IMR-90 (cell line): ENCODE data around the gene MALRD1. TPM values are rescaled to one million over a fixed set of nuclear protein-coding genes. Genes with fewer than 3 reads are reported as not detected.

Experiments
- ATAC-seq: fragments of 200-7000 bp; cut with Tn5 transposase; 2 replicates; pipeline ENCODE4 v1.9.1; 2020; ENCODE audit warnings: low read depth, mild to moderate bottlenecking, moderate library complexity
- BruUV-seq: library from RNA; stranded (reverse); fragments of 400-500 nt; replicated peaks from 2 replicates; lab custom pipeline; 2021; lab: Mats Ljungman, UMichigan
- CTCF ChIA-PET: fragments of 300-600 bp; formaldehyde crosslinking; extraction: SDS; loops from one replicate; lab custom pipeline; 2021; ENCODE audit warnings: antibody characterized with exemption; lab: Yijun Ruan, JAX
- POLR2A ChIA-PET: fragments of 300-600 bp; sonication (Branson Sonifier 250); formaldehyde crosslinking; loops from one replicate; lab custom pipeline; 2022; ENCODE audit warnings: antibody characterized with exemption; ENCODE audit not compliant: unreplicated experiment; lab: Charles Lee
- DNase-seq: peaks from one replicate; pipeline ENCODE4 v3.0.0; 2013
- H2AFZ ChIP-seq: replicated peaks from 2 replicates; pipeline ENCODE3; 2013; ENCODE audit warnings: low read length, mild to moderate bottlenecking; ENCODE audit not compliant: poor library complexity
- H2AK5ac ChIP-seq: 2 replicates; pipeline ENCODE4 v1.6.1; 2013; ENCODE audit warnings: low read depth, low read length, inconsistent platforms
- H2AK9ac ChIP-seq: replicated peaks from 2 replicates; pipeline ENCODE3; 2013; ENCODE audit warnings: mild to moderate bottlenecking, low read depth, low read length, moderate library complexity; ENCODE audit not compliant: poor library complexity
- H2BK120ac ChIP-seq: 2 replicates; pipeline ENCODE4 v1.6.1; 2013; ENCODE audit warnings: low read depth, low read length, inconsistent platforms
- H2BK15ac ChIP-seq: 3 replicates; pipeline ENCODE4 v1.6.1; 2013; ENCODE audit warnings: low read depth, low read length, inconsistent platforms
- H2BK20ac ChIP-seq: 2 replicates; pipeline ENCODE4 v1.6.1; 2013; ENCODE audit warnings: low read depth, mild to moderate bottlenecking, inconsistent platforms, low read length, moderate library complexity
- H2BK5ac ChIP-seq: 2 replicates; pipeline ENCODE4 v1.6.1; 2013; ENCODE audit warnings: mild to moderate bottlenecking, low read depth, low read length, inconsistent platforms; ENCODE audit not compliant: poor library complexity, severe bottlenecking
- H3K14ac ChIP-seq: replicated peaks from 2 replicates; pipeline ENCODE4 v1.6.1; 2013; ENCODE audit warnings: low read depth, low read length, inconsistent platforms
- H3K18ac ChIP-seq: 2 replicates; pipeline ENCODE4 v1.6.1; 2013; ENCODE audit warnings: low read depth, low read length, control low read depth
- H3K23ac ChIP-seq: 2 replicates; pipeline ENCODE4 v1.6.1; 2013; ENCODE audit warnings: low read depth, low read length, inconsistent platforms
- H3K27ac ChIP-seq: 2 replicates; pipeline ENCODE4 v1.5.1; 2013; ENCODE audit warnings: mild to moderate bottlenecking, control low read depth, low read length; ENCODE audit not compliant: insufficient read depth
- H3K27me3 ChIP-seq: 2 replicates; pipeline ENCODE4 v1.6.1; 2013; ENCODE audit warnings: low read length; ENCODE audit not compliant: control insufficient read depth, insufficient read depth
- H3K36me3 ChIP-seq: 2 replicates; pipeline ENCODE4 v1.6.1; 2013; ENCODE audit warnings: low read length, mixed read lengths; ENCODE audit not compliant: control insufficient read depth, insufficient read depth
- H3K4ac ChIP-seq: 2 replicates; pipeline ENCODE4 v1.6.1; 2013; ENCODE audit warnings: low read depth, low read length, inconsistent platforms
- H3K4me1 ChIP-seq: 2 replicates; pipeline ENCODE4 v1.6.1; 2013; ENCODE audit warnings: low read length, mixed read lengths; ENCODE audit not compliant: control insufficient read depth, insufficient read depth
- H3K4me2 ChIP-seq: 2 replicates; pipeline ENCODE4 v1.6.1; 2013; ENCODE audit warnings: low read depth, mild to moderate bottlenecking, control low read depth, low read length, moderate library complexity
- H3K4me3 ChIP-seq: 2 replicates; pipeline ENCODE4 v1.5.1; 2013; ENCODE audit warnings: low read depth, mild to moderate bottlenecking, control low read depth, low read length, moderate library complexity; ENCODE audit not compliant: insufficient read depth
- H3K56ac ChIP-seq: 2 replicates; pipeline ENCODE4 v1.6.1; 2013; ENCODE audit warnings: low read length, inconsistent platforms; ENCODE audit not compliant: insufficient read depth; ENCODE audit errors: extremely low read depth
- H3K79me1 ChIP-seq, 2 experiments: 2 replicates each; pipeline ENCODE4 v1.6.1; 2013; ENCODE audit warnings: low read length in 2 of 2, inconsistent platforms in 1 of 2, low read depth in 1 of 2
- H3K9ac ChIP-seq: 2 replicates; pipeline ENCODE4 v1.6.1; 2013; ENCODE audit warnings: low read depth, low read length, control low read depth
- H3K9me1 ChIP-seq: 2 replicates; pipeline ENCODE4 v1.6.1; 2013; ENCODE audit warnings: low read length, inconsistent platforms; ENCODE audit not compliant: insufficient read depth
- H3K9me3 ChIP-seq: 2 replicates; pipeline ENCODE4 v1.6.1; 2013; ENCODE audit warnings: low read length; ENCODE audit not compliant: control insufficient read depth, insufficient read depth
- H4K20me1 ChIP-seq: 2 replicates; pipeline ENCODE4 v1.6.1; 2013; ENCODE audit warnings: low read length, inconsistent platforms; ENCODE audit not compliant: insufficient read depth
- H4K5ac ChIP-seq: 2 replicates; pipeline ENCODE4 v1.6.1; 2013; ENCODE audit warnings: mild to moderate bottlenecking, low read depth, low read length, control low read depth
- H4K8ac ChIP-seq, 2 experiments: 2 replicates each; pipeline ENCODE4 v1.6.1; 2013; ENCODE audit warnings: low read depth in 2 of 2, low read length in 2 of 2, control low read depth in 1 of 2, inconsistent platforms in 1 of 2
- H4K91ac ChIP-seq: 2 replicates; pipeline ENCODE4 v1.6.1; 2013; ENCODE audit warnings: low read depth, low read length, inconsistent platforms; ENCODE audit not compliant: insufficient read depth
- BHLHE40 ChIP-seq: fragments of 150-350 bp; IDR thresholded peaks from 2 replicates; pipeline ENCODE4 v1.6.1; 2016; ENCODE audit warnings: mild to moderate bottlenecking, low read depth, low read length
- POLR2A ChIP-seq: IDR thresholded peaks from 2 replicates; pipeline ENCODE4 v1.6.1; 2012; ENCODE audit warnings: mild to moderate bottlenecking, low read depth, low read length
- WGBS, 2 experiments: methylation state at CpG; one replicate each; pipeline versions ENCODE4 v1.1.5 to v1.1.7; 2013; ENCODE audit warnings: missing lambda C conversion rate in 2 of 2; ENCODE audit not compliant: insufficient read length in 1 of 2; ENCODE audit errors: extremely low coverage in 2 of 2; 5-methylcytosine and 5-hydroxymethylcytosine counted together
- dilution Hi-C: fragments of 300-500 bp; cut with HindIII; formaldehyde crosslinking; loops from one replicate; pipeline ENCODE4 v1.14.3; 2018; ENCODE audit warnings: low sequenced_read_pairs; ENCODE audit not compliant: unreplicated experiment
- in situ Hi-C: fragments of 300-500 bp; cut with MboI; formaldehyde crosslinking; loops from 3 replicates; pipeline ENCODE4 v1.14.3; 2019; ENCODE audit warnings: low sequenced_read_pairs, inconsistent platforms, mixed read lengths
- intact Hi-C: fragments of 100-400 bp; cut with micrococcal nuclease; formaldehyde crosslinking; loops from 2 replicates; pipeline ENCODE4 v1.10.0; 2022
- polyA plus RNA-seq, 3 experiments: library from polyadenylated mRNA; depleted of rRNA; stranded (reverse); fragments of >200 nt; gene quantifications; 2 replicates each; pipeline ENCODE4 v1.2.3, GENCODE V29; 2012; ENCODE audit warnings: low replicate concordance in 1 of 3
- total RNA-seq: library from RNA; depleted of rRNA; stranded (reverse); fragments of >200 nt; gene quantifications from 2 replicates; pipeline ENCODE4 v1.2.3, GENCODE V29; 2012

Gene MALRD1
- total and polyA plus RNA-seq, 2 of the 4 experiments (the other 2 are of a cell fraction), result 0.34 to 1.1 TPM

GRCh38 chr10:19588608-19589007 is 540.0 kb downstream of the MALRD1 start:
- H3K4me1 ChIP-seq, result 0 out of 2 replicates have a peak, but pooled peaks cover 1% of the 10 kb centered on the region
- no peak overlapping the region for H2BK20ac ChIP-seq
- H3K4me2 ChIP-seq, result no peak overlapping the region
- dilution Hi-C loops, result no loop called here
- no peak overlapping the region for H3K18ac ChIP-seq
- no peak overlapping the region for H4K8ac ChIP-seq
- H2AFZ ChIP-seq, result no peak overlapping the region
- no peaks in the 10 kb centered on the region for H3K9me1 ChIP-seq
- H4K20me1 ChIP-seq, result no peaks in the 10 kb centered on the region
- no peak overlapping the region for H3K14ac ChIP-seq
- no peak overlapping the region for H3K23ac ChIP-seq
- H3K9me3 ChIP-seq, result no peaks in the 10 kb centered on the region
- H2AK9ac ChIP-seq, result no peak overlapping the region
- H3K4ac ChIP-seq, result no peak overlapping the region
- ATAC-seq, result no peak
- in situ Hi-C loops, result no loop called here
- no peak overlapping the region for H4K5ac ChIP-seq
- no peak overlapping the region for H4K91ac ChIP-seq
- intact Hi-C loops, result no loop called here
- H3K4me3 ChIP-seq, result no peak overlapping the region
- no peak overlapping the region for H3K9ac ChIP-seq
- TF ChIP-seq POLR2A, result no peak
- TF ChIP-seq BHLHE40, result no peak
- no peaks in the 10 kb centered on the region for H3K79me1 ChIP-seq
- H3K27me3 ChIP-seq, result no peaks in the 10 kb centered on the region
- no peak overlapping the region for H3K27ac ChIP-seq
- no peak overlapping the region for H2BK15ac ChIP-seq
- no peak for DNase-seq
- WGBS, 2 experiments, result 72% methylated on average over 3 of the region's 8 CpGs; no CpG with 5 or more reads in 1 of the 2 experiments
- no peak overlapping the region for H3K56ac ChIP-seq
- H3K36me3 ChIP-seq, result no peaks in the 10 kb centered on the region
- ChIA-PET POLR2A (no interaction called here), CTCF (no interaction called here)
- no TSS peak for BruUV-seq
- no peak overlapping the region for H2BK5ac ChIP-seq
- H2AK5ac ChIP-seq, result no peak overlapping the region
- no peak overlapping the region for H2BK120ac ChIP-seq
